B cell (primary cell): ENCODE measurements around the gene LENEP.

Source experiments
- CTCF ChIP-seq: fragments of 200-600 bp; IDR thresholded peaks from one replicate; pipeline ENCODE4 v1.8.0; 2022; ENCODE audit warnings: antibody characterized with exemption, mild to moderate bottlenecking
- EZH2 ChIP-seq: IDR thresholded peaks from 2 replicates; pipeline ENCODE4 v1.6.1; 2012; ENCODE audit warnings: borderline replicate concordance, low read depth, mild to moderate bottlenecking, moderate library complexity, low read length; ENCODE audit not compliant: insufficient read depth, poor library complexity, severe bottlenecking

GRCh38 chr1:154993572-154994268, at the start of gene LENEP:
- TF ChIP-seq CTCF (no peak), EZH2 (no peak)
